Choroid plexus epithelial cell (primary cell): Measurements from ENCODE around the gene BLVRB.

ENCODE experiments used
- DNase-seq: peaks from one replicate; pipeline ENCODE4 v3.0.0-alpha.2; 2010; ENCODE audit warnings: low read depth
- H3K4me3 ChIP-seq: 2 replicates; pipeline ENCODE4 v1.5.1; 2011; ENCODE audit warnings: low read depth, mild to moderate bottlenecking, control low read depth, low read length, moderate library complexity
- TF ChIP-seq, protein P1 (sequence below): conservative IDR thresholded peaks from 2 replicates; pipeline ENCODE4 v1.5.1; 2011; ENCODE audit warnings: low read depth, mild to moderate bottlenecking, control low read depth, inconsistent platforms, low read length, moderate library complexity

The BLVRB gene

DNA sequence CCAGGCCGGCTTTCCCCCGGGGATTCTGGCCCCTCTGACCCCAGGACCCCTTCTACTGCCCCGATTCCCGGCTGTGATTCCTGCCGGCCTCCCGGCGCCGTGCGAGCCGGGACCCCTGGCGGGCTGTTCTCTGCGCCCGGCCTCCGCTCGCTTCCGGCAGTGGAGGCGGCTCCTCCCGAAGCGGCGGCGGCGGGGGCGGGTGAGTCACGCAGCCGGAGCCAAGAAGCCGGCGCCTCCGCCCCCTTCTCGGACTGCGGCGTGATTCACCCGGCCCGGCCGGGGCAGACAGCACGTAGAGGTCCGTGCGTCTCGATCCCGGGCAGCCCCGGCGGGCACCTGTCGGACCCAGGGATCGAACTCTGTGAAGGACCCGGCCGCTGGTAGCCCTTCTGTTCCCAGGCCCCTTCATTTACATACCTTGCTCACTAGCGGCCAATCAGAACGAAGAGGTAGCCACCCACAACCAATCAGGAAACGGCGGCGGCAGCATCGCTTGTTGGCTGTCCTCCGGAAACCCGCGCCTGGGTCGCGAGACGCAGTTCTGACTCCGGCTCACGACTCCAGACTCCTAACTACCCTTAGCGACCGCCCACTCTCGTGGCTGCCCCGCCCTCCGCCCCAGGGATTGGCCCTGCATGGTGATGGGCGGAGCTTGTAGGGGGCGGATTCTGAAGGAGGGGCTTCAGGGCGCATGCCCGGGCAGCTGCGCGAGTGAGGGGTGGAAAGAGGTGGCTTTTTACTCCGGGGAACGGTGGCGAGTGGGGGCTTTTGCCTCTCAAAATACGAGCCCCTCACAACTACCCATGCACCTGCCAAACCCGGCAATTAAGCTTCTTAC, 39.9 kb downstream of the BLVRB start, which contains the start of gene SERTAD1:
Gene SERTAD1, minus strand, starts transcription at position 543 of the 838 bp plus-strand sequence. CDS start 2,446 bp downstream, outside the sequence.
- DNase-seq = peak; percentile 100
- TF ChIP-seq, protein P1, sequence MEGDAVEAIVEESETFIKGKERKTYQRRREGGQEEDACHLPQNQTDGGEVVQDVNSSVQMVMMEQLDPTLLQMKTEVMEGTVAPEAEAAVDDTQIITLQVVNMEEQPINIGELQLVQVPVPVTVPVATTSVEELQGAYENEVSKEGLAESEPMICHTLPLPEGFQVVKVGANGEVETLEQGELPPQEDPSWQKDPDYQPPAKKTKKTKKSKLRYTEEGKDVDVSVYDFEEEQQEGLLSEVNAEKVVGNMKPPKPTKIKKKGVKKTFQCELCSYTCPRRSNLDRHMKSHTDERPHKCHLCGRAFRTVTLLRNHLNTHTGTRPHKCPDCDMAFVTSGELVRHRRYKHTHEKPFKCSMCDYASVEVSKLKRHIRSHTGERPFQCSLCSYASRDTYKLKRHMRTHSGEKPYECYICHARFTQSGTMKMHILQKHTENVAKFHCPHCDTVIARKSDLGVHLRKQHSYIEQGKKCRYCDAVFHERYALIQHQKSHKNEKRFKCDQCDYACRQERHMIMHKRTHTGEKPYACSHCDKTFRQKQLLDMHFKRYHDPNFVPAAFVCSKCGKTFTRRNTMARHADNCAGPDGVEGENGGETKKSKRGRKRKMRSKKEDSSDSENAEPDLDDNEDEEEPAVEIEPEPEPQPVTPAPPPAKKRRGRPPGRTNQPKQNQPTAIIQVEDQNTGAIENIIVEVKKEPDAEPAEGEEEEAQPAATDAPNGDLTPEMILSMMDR = peak; percentile 57
- H3K4me3 ChIP-seq = peak within 1 kb of the TSS; percentile 84

GRCh38 chr19:40424637-40425449, 40.7 kb downstream of the BLVRB start:
- DNase-seq = peak; percentile 48
- TF ChIP-seq, protein P1 = no peak
- H3K4me3 ChIP-seq = peak overlapping the region; percentile 84

DNA sequence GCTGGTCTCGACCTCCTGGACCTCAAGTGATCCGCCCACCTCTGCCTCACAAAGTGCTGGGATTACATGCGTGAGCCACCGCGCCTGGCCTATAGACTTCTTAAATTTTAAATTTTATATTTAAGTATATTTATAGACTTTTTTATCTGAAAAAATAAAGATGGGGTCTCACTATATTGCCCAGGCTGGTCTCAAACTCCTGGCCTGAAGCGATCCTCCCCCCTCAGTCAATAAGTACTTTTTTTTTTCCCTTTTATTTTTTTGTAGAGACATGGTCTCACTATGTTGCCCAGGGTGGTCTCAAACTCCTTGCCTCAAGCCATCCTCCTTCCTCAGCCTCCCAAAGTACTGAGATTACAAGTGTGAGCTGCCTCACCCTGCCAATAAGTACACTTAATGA, 41.6 kb downstream of the BLVRB start:
- peak overlapping the region; percentile 46 for H3K4me3 ChIP-seq
- DNase-seq = no peak
- TF ChIP-seq, protein P1 = no peak

- DNase-seq = no peak
- H3K4me3 ChIP-seq = no peak overlapping the region
- TF ChIP-seq, protein P1 = no peak
Measured at GRCh38 chr19:40422748-40423566, 42.6 kb downstream of the BLVRB start.

- DNase-seq = no peak
- TF ChIP-seq, protein P1 = no peak
- no peak overlapping the region for H3K4me3 ChIP-seq
Measured at GRCh38 chr19:40421993-40422747, 43.4 kb downstream of the BLVRB start.
